Peyer's patch (tissue), 4 donors: Measurements from ENCODE around the gene AIG1.

Experiments used
- POLR2A ChIP-seq, 2 donors: fragments of 450-650 bp; IDR thresholded peaks; one replicate each; pipeline ENCODE4 v1.5.1; 2017; ENCODE audit warnings: antibody characterized with exemption in 2 of 2, mild to moderate bottlenecking in 2 of 2, moderate library complexity in 2 of 2
- TF ChIP-seq, protein P1 (sequence below), 6 experiments: fragments of 450-650 bp in 4 of 6; fragments of 200-600 bp in 2 of 6; sonication (generic) in 1 of 6; IDR thresholded peaks; one replicate each; pipeline ENCODE4 v1.5.1; 2017 to 2019; ENCODE audit warnings: antibody characterized with exemption in 6 of 6, mild to moderate bottlenecking in 3 of 6, moderate library complexity in 1 of 6

- TF ChIP-seq, protein P1, sequence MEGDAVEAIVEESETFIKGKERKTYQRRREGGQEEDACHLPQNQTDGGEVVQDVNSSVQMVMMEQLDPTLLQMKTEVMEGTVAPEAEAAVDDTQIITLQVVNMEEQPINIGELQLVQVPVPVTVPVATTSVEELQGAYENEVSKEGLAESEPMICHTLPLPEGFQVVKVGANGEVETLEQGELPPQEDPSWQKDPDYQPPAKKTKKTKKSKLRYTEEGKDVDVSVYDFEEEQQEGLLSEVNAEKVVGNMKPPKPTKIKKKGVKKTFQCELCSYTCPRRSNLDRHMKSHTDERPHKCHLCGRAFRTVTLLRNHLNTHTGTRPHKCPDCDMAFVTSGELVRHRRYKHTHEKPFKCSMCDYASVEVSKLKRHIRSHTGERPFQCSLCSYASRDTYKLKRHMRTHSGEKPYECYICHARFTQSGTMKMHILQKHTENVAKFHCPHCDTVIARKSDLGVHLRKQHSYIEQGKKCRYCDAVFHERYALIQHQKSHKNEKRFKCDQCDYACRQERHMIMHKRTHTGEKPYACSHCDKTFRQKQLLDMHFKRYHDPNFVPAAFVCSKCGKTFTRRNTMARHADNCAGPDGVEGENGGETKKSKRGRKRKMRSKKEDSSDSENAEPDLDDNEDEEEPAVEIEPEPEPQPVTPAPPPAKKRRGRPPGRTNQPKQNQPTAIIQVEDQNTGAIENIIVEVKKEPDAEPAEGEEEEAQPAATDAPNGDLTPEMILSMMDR (IDR thresholded peaks at IDR 0.05) = no peak
- no peak for TF ChIP-seq POLR2A (IDR thresholded peaks at IDR 0.05)
Observed at GRCh38 chr6:143234734-143235133, 174.0 kb downstream of the AIG1 start.
